ENCODE results near the gene SNX13. TPM values are rescaled to one million over a fixed set of nuclear protein-coding genes. Genes with fewer than 3 reads are reported as not detected.

Gene SNX13
- total and polyA plus RNA-seq, 7 donors, result 8.0 to 59.2 (median 37.5) TPM

DNA sequence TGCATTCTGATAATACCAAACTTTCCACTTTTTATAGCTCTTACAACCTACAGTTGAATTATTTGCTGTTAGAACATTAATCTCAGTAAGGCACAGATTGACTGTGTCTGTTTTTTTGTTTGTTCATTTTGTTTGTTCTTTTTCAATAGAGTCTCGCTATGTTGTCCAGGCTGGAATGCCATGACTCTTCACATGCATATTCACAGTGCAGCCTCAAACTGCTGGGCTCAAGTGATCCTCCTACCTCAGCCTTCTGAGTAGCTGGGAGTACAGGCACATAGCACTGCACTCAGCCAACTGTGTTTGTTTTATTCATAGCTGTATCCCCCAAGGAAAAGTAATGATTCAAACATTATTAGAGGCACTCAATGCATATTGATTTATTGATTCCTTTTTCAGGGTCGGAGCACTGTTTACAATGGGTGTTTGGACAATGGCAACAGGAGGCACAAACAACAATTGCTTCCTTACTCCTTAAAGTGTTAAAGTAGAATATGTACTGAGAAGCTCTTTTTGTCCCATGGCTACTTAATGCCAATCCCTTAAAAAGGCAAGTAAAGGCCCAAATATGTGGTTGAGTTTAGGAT lies 61.1 kb downstream of the SNX13 start:
- H3K4me3 ChIP-seq, result no peak overlapping the region
- H3K4me1 ChIP-seq, result no peaks in the 10 kb centered on the region
- no peaks in the 10 kb centered on the region for H3K27me3 ChIP-seq (ENCODE audit: insufficient read depth in 3 of 3, low read length in 2 of 3)
- H3K36me3 ChIP-seq (ENCODE audit: insufficient read depth in 1 of 2, low read depth in 1 of 2), result peaks cover 0 to 58% of the 10 kb centered on the region in 2 donors
- ATAC-seq (no peak), DNase-seq (no peak)
- intact Hi-C loops (cut with DNase I), result no loop called here
- H3K27ac ChIP-seq, result no peak overlapping the region
- TF ChIP-seq, protein P1, sequence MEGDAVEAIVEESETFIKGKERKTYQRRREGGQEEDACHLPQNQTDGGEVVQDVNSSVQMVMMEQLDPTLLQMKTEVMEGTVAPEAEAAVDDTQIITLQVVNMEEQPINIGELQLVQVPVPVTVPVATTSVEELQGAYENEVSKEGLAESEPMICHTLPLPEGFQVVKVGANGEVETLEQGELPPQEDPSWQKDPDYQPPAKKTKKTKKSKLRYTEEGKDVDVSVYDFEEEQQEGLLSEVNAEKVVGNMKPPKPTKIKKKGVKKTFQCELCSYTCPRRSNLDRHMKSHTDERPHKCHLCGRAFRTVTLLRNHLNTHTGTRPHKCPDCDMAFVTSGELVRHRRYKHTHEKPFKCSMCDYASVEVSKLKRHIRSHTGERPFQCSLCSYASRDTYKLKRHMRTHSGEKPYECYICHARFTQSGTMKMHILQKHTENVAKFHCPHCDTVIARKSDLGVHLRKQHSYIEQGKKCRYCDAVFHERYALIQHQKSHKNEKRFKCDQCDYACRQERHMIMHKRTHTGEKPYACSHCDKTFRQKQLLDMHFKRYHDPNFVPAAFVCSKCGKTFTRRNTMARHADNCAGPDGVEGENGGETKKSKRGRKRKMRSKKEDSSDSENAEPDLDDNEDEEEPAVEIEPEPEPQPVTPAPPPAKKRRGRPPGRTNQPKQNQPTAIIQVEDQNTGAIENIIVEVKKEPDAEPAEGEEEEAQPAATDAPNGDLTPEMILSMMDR (IDR thresholded peaks at IDR 0.05), result no peak
- no peaks in the 10 kb centered on the region for H3K9me3 ChIP-seq
- WGBS, 3 donors, result 92 to 93% (median 92%) methylated on average over 2 of the region's 2 CpGs

- ATAC-seq (no peak), DNase-seq (no peak)
- intact Hi-C loops (cut with DNase I), result no loop called here
- no peak overlapping the region for H3K4me3 ChIP-seq
- H3K4me1 ChIP-seq, result no peaks in the 10 kb centered on the region
- no peaks in the 10 kb centered on the region for H3K9me3 ChIP-seq
- TF ChIP-seq, protein P1 (IDR thresholded peaks at IDR 0.05), result no peak
- 87 to 95% (median 91%) methylated on average over 1 of the region's 1 CpG for whole genome bisulfite sequencing, 3 donors
- H3K36me3 ChIP-seq (ENCODE audit: insufficient read depth in 1 of 2, low read depth in 1 of 2), result peaks cover 0 to 59% of the 10 kb centered on the region in 2 donors
- no peak overlapping the region for H3K27ac ChIP-seq
- H3K27me3 ChIP-seq (ENCODE audit: insufficient read depth in 3 of 3, low read length in 2 of 3), result no peaks in the 10 kb centered on the region
These were observed 61.7 kb downstream of the SNX13 start for GRCh38 chr7:17878627-17879026.

GRCh38 chr7:17871815-17872533 lies 68.3 kb downstream of the SNX13 start:
- Histone ChIP-seq H3K27me3 (ENCODE audit: insufficient read depth in 3 of 3, low read length in 2 of 3) (no peaks in the 10 kb centered on the region), H3K4me1 (no peaks in the 10 kb centered on the region), H3K27ac (no peak overlapping the region), H3K9me3 (no peaks in the 10 kb centered on the region), H3K4me3 (no peak overlapping the region), H3K36me3 (ENCODE audit: insufficient read depth in 1 of 2, low read depth in 1 of 2) (peaks cover 5 to 85% of the 10 kb centered on the region in 2 donors)
- intact Hi-C loops (cut with DNase I), result no loop called here
- TF ChIP-seq, protein P1 (IDR thresholded peaks at IDR 0.05), result no peak
- DNase-seq (no peak), ATAC-seq (no peak)
- 91 to 96% (median 92%) methylated on average over 8 of the region's 8 CpGs for WGBS, 3 donors

- DNase-seq, result no peak
- ATAC-seq, result no peak
- peaks cover 5 to 96% of the 10 kb centered on the region in 2 donors for H3K36me3 ChIP-seq (ENCODE audit: insufficient read depth in 1 of 2, low read depth in 1 of 2)
- TF ChIP-seq, protein P1 (IDR thresholded peaks at IDR 0.05), result no peak
- no peaks in the 10 kb centered on the region for H3K4me1 ChIP-seq
- peaks cover 8% of the 10 kb centered on the region for H3K9me3 ChIP-seq
- no peak overlapping the region for H3K27ac ChIP-seq
- intact Hi-C loops (cut with DNase I), result no loop called here
- no peaks in the 10 kb centered on the region for H3K27me3 ChIP-seq (ENCODE audit: insufficient read depth in 3 of 3, low read length in 2 of 3)
- WGBS, 3 donors, result 55 to 67% (median 56%) methylated on average over 2 of the region's 2 CpGs
- H3K4me3 ChIP-seq, result no peak overlapping the region
These were observed 69.9 kb downstream of the SNX13 start for GRCh38 chr7:17870406-17870805.
